CD4-positive, alpha-beta T cell treated with Interleukin-17A for 1 hour (primary cell): ENCODE measurements around the gene GVQW3.
A peak's percentile ranks its signal among the peaks of the same experiment; 100 is the strongest.

Experiments used
- DNase-seq: peaks from one replicate; pipeline ENCODE4 v3.0.0-alpha.2; 2020

Gene GVQW3

DNA sequence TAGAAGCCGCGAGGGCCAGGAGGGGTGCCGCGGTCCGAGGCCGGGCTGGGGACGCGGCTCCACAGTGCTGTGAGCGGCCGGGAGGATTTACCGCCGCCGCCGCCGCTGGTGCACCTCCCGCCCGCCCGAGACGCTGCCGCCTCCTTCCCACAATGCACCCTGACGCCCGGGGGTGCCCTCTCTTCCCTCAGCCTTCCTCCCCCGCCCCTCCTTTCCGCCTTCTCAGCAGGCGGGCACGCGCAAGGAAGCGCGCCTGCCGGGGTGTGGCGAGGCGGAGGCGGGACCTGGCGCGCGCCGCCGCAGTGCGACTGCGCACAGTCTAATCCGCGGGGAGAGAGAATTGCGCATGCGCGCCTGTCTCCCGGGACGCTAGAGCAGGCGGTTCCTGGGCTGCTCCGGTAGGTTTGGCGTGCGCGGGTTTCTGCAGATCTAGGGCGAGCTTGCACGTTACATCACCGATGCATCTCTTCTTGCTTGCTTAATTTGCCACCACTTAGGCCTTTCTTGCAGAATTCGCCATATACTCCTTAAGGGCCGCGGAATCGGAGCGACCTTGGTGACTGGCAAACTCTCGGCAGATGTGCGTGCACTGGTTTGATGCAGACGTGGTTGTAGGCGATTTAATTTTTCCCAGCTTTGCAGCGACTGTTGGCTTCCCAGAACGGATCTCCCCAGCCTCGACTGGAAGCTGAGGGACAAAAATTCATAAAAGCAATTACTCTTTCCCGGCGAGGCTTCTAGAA lies at the start of gene GVQW3, which contains the start of gene THAP12:
Gene GVQW3, plus strand, starts transcription at position 347 of the 743 bp plus-strand sequence. CDS start 506 bp downstream, outside the sequence.
Gene THAP12, minus strand, starts transcription at position 156 of the 743 bp plus-strand sequence. CDS start 296 bp downstream, outside the sequence.
- peak; percentile 98 for DNase-seq

DNA sequence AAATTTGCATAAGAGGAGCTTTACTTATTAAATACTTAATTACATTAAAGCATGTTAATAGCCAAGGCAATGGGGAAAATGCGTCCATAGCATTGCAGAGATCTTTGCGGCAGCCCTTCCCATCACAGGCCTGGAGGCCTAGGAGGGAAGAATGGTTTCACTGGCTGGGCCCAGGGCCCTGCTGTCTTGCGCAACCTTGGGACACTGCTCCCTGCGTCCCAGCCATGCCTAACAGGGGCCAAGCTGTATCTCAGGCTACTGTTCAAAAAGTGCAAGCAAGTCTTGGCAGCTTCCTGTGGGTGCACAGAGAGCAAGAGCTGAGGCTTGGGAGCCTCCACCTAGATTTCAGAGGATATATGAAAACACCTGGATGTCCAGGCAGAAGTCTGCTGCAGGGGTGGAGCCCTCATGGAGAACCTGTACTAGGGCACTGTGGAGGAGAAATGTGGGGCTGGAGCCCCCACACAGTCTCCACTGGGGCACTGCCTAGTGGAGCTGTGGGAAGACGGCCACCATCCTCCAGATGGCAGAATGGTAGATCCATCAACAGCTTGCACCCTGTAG lies 46.2 kb upstream of the GVQW3 start:
- no peak for DNase-seq

DNA sequence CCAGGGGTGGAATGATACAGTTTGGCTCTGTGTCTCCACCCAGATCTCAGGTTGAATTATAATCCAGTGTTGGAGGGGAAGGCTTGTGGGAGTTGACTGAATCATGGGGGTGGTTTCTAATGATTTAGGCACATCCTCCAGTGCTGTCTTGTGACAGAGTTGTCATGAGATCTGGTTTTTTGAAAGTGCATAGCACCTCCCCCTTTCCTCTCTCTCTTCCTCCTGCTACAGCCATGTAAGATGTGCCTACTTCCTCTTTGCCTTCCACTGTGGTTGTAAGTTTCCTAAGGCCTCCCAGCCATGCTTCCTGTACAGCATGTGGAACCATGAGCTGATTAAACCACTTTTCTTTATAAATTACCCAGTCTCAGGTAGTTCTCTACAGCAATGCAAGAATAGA lies 45.3 kb upstream of the GVQW3 start:
- DNase-seq = peak; percentile 7

DNA sequence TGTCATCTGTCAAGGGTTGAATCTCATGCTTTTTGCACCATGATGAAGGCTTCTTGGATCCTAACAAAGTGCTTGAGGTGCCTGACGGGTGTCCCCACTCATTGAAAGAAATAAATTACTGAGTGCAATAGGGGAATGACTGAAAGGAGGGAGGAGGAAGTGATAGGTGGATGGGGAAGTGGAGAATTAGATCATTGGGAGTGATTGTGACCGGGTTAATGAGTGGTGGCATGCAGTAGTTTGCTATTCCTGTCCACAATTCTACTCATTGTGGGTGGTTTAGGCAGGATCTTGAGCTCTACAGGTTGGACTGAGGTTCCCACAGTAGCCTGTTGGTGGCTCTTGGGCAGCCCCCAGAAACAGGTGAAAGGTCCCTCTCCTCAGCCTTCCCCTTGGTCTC lies 44.5 kb upstream of the GVQW3 start:
- DNase-seq = no peak

DNA sequence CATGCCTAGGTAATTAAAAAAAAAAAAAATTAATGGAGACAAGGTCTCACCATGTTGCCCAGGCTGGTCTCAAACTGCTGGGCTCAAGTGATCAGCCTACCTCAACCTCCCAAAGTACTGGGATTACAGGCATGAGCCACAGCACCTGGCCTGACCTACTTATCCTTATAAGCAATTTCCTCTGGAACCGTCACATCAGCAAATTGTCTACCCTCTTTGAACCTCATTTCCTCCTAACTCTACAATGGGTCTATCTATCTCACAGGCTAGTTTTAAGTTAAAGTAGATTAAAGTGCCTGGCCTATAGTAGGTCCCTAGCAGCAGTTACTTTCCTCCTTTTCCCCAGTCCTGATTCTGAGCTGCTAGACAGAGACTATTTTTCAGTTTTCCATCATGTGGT lies 43.7 kb upstream of the GVQW3 start:
- DNase-seq = peak; percentile 12

DNA sequence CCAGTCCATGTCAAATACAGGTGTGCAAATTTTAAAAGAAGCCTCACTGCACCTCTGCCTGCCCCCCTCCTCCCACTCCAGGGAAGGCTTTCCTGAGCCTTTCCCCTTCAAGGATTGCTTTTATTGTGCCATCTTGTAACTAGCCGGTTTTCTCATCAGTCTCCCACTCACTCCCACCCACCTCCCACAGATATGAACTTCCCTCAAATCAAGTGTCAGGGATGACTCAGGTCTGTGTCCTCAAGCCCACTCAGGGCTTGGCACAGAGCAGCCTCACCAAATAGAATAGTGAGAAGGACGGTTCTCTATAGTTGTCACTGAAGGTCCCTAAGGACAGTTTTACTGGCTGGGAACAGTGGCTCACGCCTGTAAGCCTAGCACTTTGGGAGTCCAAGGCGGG lies 43.2 kb upstream of the GVQW3 start:
- DNase-seq = no peak

DNA sequence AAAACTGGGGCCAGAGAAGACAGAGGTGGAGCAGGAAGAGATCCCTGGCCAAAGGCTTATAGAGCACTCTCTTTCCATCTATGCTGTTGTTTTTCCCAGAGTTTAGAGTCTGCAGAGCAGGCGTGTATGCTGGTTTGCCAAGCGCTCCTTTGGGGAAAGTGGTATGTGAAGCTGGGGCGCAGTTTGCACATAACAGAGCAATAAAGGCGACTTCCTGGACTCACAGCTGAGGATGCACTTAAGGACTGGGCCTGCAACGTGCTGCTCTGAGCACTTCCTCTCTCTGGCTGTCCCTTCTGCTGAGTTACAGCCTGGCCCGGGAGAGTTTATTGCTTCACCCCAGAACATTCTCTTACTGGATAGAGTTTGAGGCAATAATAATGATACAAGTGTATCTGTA lies 41.9 kb upstream of the GVQW3 start:
- DNase-seq = peak; percentile 12

DNA sequence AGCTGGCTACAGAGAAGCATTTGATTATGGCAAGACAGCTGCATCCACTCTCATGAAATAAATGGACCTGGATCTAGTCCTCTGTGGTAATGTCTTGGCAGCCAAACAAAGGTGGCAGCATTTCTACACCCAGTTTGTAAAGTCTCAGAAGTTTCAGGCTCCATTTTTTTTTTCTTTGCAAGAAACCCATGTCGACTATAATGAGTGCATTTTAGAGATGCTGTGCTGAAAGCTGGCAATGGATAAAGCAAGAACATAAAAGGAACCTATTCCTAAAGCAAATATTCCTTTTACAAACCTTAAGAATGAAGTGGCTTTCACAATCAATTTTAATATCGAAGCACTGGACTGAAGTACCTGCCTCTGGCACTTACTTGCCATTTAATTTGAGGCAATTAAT lies 33.7 kb upstream of the GVQW3 start:
- no peak for DNase-seq

DNA sequence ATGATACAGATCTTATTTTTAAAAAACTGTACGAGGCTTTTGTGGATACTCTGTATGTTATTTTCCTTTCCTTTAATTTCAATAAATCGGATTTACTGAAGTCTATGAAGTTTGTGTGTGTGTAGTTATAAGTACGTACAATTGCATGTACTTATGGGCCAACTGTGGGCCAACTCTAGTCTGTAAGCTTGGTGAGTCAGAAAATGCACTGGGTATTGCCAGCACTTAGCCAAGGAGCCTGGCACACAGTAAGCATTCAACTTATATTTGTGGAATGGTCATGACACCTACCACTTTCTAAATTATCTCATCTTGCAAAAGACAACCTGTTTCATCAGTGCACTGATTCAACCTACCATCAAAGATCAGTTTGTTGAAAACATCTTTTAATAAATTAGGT lies 32.8 kb upstream of the GVQW3 start:
- DNase-seq = no peak

DNA sequence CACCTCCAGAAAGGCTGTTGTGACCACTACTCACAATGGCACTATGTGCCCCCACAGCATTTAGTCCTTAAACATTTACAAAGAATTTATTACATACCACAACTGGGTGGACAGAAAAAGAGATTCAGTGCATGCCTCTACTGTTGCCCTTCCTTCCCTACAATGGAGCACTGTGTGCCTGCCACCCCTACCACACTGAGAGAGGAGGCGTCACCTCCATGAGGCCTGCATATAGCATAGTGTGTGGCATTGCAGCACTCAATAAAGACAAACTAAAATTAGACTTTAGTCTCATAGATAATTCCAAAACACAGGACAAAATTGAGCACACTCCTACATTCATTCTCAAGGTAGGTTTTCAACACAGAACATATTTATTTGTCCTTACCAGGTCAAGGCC lies 26.0 kb upstream of the GVQW3 start:
- DNase-seq = no peak

DNA sequence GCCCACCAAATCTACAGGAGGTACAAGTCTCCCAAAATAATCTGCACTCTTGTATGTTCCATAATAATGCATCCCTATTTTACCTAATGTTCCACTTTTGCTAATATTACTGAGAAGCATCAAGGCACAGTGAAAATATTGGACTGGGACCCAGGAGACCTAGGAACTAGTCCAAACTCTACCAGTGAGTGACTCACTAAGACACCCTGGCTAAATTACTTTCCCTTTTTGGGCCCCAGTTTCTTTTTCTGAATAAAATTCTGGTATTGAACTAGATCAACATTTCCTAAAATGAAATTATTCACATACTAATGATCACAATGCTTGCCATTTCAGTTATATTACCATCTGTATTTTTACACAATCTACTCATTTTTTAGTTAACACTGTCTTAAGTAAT lies 19.7 kb upstream of the GVQW3 start:
- DNase-seq = no peak

DNA sequence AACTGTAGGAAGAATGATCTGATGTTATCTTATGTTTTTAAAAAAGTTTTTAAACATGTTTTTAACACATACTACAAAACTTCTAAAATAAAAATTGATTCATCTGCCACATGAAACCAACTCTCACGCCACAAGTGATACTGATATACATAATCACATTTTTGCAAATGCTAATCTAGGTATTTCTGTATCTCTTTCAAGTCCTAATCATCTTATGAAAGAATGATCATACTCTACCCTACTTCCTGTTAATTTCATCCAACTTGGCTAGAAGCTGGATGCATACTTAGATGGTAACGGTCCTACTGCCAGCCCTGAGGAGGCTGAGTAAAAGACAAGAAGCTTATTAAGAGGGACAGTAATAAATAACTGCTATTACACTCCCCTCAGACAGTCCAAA lies 19.3 kb upstream of the GVQW3 start:
- DNase-seq = no peak

DNA sequence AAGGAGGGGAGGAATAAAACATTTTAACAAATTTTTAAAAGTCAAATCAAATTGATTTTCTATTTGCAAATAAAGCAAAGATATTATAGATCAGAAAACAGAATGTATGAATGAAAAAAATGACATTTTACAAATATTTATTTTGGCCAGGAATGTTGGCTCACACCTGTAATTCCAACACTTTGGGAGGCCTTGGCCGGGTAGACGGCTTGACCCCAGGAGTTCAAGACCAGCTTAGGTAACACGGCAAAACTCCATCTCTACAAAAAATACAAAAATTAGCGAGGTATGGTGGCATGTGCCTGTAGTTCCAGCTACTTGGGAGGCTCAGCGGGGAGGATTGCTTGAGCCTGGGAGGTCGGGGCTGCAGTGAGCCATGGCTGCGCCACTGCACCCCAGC lies 18.4 kb upstream of the GVQW3 start:
- no peak for DNase-seq

DNA sequence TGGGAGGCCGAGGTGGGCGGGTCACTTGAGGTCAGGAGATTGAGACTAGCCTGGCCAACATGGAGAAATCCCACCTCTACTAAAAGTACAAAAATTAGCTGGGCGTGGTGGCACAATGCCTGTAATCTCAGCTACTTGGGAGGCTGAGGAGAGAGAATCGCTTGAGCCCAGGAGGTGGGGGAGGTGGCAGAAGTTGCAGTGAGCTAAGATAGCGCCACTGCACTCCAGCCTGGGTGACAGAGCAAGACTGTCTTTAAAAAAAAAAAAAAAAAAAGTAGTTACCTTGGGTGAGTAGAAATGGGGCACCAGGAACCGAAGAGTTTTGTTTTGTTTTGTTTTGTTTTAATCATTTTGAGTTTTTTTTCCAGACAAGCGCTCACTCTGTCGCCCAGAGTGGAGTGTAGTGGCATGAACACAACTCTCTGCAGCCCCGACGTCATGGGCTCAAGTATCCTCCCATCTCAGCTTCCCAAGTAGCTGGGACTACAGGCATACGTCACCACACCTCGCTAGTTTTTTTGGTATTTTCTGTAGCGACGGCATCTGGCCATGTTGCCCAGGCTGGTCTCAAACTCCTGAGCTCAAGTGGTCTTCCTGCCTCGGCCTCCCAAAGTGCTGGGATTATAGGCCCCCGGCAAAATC lies 16.0 kb upstream of the GVQW3 start:
- no peak for DNase-seq

DNA sequence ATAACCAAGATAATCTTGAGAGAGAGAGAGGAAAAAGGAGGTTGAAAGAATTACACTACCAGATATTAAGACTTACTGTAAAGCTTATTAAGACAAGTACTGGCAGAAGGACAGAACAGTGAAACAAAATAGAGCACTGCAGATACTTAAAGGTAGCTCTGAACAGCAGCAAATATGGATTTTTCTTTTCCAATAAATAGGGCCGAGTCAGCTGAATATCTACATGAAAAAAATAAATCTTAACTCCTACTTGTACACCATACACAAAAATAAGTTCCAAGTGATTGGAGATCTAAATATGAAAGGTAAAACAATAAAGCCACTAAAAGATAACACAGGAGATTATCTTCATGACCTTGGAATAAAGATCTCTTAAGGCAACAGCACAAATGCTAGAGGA lies 12.6 kb upstream of the GVQW3 start:
- DNase-seq = no peak

DNA sequence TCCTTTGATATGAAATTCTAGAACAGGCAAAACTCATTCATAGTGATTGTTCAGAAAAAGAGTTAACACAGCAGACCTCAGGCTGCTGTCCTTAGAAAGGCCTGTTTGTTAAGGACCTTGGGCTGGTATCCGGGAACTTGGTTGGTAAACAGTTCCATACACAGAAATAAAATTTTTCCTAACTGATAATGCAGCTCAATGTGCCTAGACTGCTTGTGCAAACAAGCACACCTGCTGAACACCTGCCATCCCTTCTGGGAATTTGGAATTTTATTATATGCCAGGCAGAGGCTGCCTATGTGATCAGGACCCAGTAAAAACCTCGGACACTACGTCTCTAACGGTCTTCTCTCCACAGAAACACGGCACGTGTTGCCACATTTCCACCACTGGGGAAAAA lies 11.7 kb upstream of the GVQW3 start:
- no peak for DNase-seq

DNA sequence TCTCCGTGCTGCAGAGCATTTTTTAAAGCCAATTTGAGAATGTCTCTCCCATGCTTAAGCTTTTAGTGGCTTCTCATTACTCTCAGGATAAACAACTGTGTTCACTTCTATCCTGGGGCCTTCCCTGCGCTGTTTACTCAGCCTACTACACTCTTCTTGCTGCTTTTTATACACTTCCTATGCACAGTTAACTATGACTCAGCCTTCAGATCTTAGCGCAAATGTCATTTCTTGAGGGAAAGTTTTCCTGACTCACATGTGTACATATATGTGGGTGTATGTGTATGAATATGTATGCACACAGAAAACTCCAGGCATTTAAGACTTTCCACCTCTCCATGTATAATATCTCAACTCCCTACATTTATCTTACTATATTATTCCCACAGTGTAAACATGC lies 10.0 kb upstream of the GVQW3 start:
- no peak for DNase-seq

DNA sequence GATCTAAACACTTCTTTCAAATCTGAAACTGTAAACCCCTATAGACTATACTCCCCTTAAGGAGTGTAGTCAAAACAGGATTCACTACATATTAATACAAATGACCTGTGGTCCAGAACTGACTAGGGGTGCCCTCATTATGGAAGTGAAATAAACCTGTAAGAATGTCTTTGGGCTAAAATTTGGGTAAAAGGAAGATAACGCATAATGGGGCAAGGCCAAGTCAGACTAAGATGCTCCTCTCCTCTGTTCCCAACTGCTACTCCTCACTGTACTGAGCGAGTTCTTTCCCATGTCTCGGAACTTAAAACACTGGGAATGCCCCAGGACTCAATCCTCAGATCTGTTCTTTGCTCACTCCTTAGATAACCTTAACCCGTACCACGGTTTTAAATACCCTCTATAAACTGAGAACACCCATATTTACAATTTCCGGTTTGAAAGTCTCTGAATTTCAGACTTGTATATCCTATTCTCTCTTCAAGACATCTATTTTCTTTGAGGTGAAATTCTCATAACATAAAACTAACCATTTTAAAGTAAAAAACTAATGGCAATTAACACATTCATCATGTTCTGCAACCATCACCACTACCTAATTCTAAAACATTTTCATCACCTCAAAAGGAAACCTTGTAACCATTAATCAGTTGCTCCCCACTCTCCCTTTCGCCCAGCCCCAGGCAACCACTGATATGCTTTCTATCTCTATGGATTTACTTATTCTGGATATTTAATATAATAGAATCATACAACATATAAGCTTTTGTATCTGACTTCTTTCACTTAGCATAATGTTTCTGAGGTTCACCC lies 4.2 kb upstream of the GVQW3 start:
- no peak for DNase-seq

DNA sequence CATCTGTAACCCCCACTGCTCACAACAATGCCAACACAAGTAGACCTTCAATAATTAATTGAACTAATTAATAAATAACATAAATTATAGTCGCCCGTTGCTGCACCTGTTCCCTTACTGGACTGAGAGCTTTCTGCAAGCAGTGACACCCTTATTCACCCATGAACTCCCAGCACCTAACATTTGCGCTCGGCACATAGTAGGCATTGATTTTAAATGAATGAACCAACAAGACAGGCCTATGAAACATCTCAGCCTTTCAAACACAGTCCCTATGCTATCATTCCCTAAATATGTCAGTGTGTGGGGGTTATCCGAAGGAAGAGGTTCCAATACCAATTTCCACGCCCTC lies 1.3 kb upstream of the GVQW3 start:
- DNase-seq = no peak

DNA sequence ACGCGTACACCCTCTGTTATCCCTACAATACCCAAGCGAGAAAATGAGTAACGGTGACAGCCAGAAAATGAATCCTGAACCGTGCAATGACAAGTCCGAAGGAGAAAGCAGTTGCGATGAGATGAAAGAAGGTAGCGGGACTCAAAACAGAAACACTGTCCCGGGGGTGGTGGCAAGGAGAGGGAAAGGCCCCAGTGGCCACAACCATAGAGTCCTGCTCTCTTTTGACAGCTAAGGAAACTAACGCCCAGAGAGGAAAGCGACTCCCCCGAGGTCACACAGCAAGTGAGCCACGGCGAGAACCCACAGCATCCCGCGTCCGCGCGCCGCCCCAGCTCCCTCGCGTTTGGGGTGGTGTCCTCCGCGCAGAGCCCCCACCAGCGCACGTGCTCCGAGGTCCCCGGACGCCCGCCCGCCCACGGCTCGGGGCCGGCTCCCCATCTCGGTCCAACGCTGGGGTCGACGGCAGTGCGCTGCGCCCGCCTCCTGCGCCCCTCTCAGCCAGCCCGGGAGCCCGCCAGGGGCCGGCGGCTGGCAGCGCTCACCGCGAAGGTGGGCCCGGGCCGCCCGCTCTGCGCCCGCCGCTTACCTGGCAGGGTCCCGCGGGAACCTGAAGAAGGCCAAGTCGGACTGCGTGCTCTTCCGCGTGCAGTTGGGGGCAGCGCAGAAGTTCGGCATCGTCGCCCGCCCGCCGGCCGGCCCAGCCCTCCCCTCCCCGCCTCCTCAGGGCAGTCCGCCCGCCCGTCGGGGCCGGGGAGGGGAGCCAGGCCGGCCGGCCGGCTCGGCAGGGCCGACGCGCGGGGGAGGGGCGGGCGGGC lies 755 bp upstream of the GVQW3 start:
- DNase-seq = peak; percentile 71

DNA sequence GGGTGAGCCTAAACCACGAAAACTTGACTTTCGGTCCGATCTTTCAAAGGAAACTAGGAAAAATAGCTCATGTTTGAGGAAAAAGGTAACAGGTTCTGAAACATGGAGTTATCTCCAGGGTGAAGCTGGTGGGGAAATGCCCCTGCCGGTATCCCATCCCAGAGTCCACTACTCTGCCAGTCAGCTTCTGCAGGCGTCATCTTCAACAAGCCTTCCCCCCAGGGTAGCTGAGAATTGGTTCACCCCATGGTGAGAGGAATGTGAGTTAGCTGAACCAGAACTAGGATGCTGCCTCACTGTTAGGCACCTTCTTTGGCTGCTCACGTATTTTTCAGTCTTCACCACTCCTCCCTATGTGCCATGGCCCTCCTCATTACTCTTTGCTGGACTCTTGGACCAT lies 1.1 kb downstream of the GVQW3 start:
- no peak for DNase-seq

DNA sequence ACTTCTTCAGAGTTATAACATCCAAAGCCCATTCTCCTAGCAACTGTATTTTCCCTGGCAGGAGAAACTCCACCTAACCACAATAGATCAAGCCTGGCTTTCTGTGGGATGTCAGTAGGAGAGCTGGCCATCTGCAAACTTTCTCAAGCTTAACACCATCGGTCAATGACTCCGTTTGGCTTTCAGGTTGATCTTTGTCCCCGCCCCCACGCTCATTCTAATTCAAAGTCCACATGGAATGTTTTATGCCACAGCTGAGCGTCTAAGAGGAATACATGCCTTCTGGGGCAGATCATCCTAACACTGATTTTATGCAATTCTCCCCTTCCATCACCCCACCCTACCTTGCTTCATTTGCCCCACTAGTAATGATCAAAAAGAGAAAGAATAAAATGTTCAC lies 4.8 kb downstream of the GVQW3 start:
- no peak for DNase-seq

DNA sequence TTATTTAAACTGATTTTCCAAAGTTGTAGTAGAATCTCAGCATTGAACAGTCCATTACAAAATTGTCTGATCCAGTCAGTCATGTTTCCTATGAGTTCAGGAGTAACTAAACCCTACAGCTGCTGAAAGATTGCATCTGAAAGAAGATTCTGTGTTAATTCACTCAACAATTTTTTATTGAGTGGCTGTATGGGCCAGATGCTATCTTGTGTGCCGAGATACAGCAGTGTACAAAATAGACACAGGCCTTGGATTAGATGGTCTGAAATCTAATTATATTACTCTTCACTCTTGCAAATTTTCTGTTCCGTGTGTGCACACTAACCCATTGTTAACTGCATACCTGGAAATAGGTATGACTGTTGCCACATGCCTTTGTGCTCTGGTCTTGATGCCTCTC lies 7.3 kb downstream of the GVQW3 start:
- DNase-seq = no peak
